ENCODE results near the gene SRP54.

GRCh38 chr14:35004839-35005238 lies 22.0 kb downstream of the SRP54 start:
- no peak for TF ChIP-seq CTCF (IDR thresholded peaks at IDR 0.05)
- no peak for TF ChIP-seq POLR2A (IDR thresholded peaks at IDR 0.05; ENCODE audit: low read depth)

Data from esophagus muscularis mucosa (tissue), 3 donors.